ENCODE measurements around the gene TIE1.
"Not testable (repeated sequence)": the region's sequence is repeated elsewhere in the genome, so short reads cannot be mapped to it uniquely, and the experiment has no call there.

Gene TIE1

DNA sequence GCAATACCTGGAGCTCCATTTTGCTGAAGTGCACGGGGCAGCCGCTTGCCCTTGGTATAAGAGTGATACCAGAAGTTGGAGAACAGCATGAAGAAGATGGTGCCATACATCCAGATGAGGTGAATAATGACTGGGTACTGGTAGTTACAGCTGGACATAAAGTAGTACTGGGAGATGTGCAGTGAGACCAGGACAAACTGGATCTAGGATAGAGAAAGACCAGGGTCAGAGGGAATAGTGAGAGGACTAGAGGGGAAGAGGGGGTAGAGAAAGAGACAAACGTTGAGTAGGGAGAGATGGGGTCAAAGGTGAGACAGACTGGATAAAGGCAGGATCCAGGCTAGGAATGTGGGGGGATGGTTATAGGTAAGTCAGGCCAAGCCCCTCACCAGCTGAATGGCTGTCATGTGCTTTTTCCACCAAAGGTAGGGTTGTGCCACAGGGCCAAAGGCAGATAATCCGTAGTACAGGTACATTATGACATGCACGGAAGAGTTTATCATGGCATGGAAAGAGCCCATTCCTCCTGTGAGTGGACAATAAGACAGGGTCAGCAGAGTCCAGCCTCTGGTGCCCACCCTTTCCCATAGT is 63.2 kb downstream of the TIE1 start:
- DNase-seq = no peak

DNA sequence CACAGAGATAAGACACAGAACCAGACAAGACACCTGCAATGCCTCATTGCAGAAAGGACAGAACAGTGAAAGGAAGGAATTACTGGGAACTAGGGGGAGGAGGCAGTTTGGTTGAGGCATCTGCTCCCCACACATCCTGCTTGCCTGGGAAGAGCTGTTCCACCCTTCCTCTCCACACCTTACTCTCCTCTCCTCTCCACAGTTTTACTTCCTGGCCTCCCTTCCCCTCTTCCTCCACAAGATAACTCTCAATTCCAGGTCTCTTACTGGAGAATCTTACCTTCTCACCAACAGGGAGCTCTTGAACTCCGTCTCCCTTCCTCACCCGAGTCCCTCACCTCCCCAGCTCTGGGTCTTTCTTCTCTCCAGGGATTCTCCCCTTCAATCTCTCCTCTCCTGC is 64.9 kb downstream of the TIE1 start:
- no peak for DNase-seq

DNA sequence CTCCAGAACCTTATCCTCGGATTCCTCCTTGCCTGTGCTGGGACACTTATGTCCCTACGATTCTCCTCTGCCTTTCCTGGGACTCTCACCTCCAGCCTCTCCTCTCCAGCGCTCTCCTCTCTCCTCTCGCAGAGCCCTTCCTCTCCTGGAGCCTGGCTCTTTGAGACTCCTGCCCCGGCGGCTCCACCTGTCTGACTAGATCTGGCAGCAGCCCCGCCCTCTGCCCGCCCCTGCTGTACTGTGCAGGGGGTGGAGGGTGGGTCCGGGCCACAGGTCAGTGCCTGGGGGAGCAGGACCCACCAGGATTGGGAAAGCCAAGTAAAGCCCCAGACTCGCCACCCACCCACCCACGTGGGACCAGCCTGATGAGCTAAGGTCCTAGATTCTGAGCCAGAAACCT is 65.4 kb downstream of the TIE1 start:
- DNase-seq = no peak

DNA sequence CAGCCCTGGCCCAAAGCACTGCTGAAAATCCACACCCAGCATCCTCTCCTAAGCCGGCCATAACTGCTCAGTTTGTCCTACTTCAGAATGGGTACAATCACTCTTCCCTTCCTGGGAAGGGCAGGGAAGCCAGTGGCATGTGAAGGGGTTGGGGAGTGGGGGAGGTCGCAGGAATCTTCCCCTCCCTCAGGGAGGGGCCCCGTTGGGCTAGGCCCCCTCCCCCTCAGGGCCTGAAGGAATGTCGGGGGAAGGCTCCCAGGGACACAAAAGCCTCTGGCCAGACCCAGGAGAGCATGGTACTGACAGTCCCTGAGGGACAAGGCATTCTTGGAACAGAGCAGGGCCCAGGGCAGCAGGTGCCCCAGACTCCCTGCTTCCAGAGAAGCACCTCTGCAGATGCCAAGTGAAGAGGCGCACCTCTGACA is 65.8 kb downstream of the TIE1 start:
- DNase-seq = no peak

DNA sequence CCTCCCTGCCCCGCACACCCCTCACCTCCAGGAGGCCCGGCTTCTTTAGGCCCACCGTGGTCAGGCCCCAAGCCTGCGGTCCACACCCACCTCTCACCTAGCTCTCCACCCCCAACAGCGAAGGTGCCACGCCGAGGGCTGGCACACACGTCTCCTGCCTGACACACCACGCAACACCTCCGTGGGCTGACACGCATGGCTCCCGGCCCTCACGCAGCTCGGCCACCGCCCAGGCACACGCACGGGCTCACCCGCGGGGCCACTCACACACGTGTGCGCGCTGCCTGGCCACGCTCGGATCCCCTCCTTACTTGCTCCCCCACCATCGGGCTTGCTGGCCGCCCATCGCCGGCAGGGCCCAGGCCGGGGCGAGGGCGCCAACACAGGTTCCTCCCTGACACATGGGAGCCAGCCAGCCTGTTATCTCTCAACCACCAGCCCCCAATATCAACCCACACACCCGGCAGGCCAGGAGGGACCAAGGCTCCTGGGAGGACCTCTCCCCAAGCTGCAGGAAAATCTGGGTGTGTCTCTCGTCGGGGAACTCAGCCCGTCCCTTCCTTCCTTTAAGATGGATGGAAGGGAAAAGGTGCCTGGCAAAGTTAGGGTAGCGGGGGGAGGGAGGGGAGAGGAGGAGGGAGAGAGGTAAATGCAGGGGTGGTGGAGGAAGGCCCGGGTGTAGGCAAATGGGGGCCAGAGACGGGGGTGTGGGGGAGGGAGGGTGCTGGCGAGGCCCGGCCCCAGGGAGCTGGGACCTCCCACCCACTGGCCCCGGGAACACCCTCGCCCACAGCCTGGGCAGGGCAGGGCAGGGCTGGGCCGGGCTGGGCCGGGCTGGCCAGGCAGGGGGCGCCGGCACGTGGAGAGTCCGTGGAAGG is 66.5 kb downstream of the TIE1 start:
- peak; percentile 14 for DNase-seq

DNA sequence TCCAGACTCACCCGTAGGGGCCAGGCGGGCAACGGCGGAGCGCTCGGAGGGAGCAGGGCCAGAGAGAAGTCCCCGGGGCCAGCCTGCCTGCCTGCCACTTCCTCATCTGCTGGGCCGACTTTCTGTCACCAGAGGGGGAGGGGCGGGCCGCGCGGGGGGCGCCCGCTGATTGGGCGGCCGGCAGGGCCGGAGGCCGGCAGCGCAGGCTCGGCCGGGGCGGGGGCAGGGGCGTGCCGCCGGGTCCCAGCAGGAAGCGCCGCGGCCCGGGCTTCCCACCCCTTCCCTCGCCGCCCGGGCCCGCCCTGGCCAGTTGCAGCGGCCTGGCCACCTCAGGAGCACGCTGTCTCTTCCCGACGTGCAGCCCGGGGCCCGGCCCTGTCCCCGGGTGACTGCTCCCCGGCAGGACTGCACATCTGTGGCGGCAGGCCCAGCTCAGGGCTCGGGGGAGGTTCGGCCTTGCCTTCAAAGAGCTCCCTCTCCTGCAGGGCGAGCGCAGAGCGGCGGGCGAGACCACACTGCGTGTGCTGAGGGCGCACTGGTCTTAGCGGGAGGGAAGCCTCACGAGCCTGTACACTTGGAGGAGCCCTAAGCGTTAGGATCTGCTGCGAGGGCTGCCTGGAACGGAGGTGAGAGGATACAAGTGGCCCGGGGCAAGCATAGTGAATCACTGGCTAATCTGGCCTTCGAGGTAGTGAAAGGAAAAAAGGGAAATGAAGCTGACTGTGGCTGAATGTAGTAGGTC is 67.3 kb downstream of the TIE1 start, which contains the start of gene ELOVL1:
Gene ELOVL1, minus strand, starts transcription at position 108 of the 742 bp plus-strand sequence. CDS start 2,402 bp downstream, outside the sequence.
- DNase-seq = peak; percentile 88

DNA sequence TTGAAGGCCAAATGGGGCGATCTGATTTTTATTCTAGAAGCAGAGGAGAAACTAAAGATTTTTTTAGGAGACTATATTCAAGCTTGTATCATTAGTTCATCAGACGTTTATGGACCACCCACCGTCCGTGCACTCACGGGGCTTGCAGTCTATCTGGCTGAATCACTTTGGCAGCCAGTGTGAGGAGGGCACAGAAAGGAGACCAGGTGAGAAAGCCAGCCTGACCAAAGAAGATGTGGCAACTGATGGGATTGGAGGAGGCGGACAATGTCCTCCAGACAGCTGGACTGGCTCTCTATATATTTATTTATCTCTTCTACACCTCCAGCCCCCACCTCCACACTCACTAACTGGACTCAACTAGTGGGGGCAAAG is 67.9 kb downstream of the TIE1 start:
- DNase-seq = no peak

DNA sequence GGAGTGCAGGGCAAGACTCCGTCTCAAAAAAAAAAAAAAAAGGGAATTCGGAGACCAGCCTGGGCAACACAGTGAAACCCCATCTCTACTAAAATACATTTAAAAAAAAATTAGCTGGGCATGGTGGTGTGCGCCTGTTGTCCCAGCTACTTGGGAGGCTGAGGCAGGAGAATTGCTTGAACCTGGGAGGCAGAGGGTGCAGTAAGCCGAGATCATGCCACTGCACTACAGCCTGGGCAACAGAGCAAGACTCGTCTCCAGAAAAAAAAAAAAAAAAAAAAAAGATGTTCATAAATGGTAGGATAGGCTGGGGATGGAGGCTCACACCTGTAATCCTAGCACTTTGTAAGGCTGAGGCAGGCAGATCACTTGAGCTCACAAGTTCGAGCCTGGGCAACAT is 69.0 kb downstream of the TIE1 start:
- DNase-seq = not testable (repeated sequence)

DNA sequence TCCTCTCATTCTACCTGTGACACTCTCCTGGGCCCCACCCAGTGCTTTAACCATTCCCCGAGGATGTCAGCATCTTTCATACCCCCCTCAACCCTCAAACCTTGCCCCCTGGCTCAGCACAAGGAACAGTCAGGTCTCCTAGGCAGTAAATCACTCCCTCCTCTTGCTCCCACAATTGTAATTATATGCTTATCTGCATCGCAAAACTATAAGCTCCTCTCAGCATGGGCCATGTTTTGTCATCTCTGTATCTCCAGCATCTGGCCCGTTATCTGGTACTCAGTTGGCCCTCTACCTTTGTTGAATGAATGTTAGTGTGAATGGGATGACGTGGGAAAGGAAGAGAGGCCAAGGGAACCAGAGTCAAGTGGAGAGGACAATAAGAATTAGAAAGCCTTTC is 69.8 kb downstream of the TIE1 start:
- no peak for DNase-seq

DNA sequence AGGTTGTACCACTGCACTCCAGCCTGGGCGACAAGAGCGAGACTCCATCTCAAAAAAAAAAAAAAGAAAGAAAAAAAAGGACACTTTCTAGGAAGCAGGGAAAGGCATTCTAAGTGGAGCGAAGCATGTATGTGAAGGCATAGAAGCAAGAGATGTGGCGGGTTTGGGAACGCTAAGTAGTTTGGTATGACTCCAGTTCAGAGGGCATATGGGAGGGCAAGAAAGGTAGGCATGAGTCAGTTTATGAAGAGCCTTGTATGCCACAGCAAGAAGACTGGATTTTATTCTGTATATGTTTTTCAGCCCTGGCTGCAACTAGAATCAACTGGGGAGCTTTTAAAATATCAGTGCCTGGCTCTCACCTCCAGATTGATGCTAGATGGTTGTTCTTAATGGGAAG is 71.4 kb downstream of the TIE1 start:
- no peak for DNase-seq

Measured in activated gamma-delta T cell treated with Interleukin-2 at 50 U/mL for 16 hours (primary cell).